Esophagus muscularis mucosa (tissue), 3 donors: Measurements from ENCODE around the gene CDH19.

ENCODE experiments used
- POLR2A ChIP-seq: fragments of 450-650 bp; IDR thresholded peaks from one replicate; pipeline ENCODE4 v1.6.1; 2017; ENCODE audit warnings: antibody characterized with exemption, moderate library complexity, mild to moderate bottlenecking, low read depth
- POLR2AphosphoS5 ChIP-seq, 2 donors: sonication (generic); formaldehyde crosslinking; IDR thresholded peaks; one replicate each; pipeline ENCODE4 v1.6.1; 2017; ENCODE audit warnings: antibody characterized with exemption in 2 of 2
- TF ChIP-seq, protein P1 (sequence below), 3 experiments: fragments of 200-600 bp in 2 of 3; fragments of 450-650 bp in 1 of 3; sonication (generic) in 2 of 3; IDR thresholded peaks; one replicate each; pipeline ENCODE4 v1.5.1; 2017 to 2019; ENCODE audit warnings: antibody characterized with exemption in 3 of 3, mild to moderate bottlenecking in 2 of 3, moderate library complexity in 1 of 3

DNA sequence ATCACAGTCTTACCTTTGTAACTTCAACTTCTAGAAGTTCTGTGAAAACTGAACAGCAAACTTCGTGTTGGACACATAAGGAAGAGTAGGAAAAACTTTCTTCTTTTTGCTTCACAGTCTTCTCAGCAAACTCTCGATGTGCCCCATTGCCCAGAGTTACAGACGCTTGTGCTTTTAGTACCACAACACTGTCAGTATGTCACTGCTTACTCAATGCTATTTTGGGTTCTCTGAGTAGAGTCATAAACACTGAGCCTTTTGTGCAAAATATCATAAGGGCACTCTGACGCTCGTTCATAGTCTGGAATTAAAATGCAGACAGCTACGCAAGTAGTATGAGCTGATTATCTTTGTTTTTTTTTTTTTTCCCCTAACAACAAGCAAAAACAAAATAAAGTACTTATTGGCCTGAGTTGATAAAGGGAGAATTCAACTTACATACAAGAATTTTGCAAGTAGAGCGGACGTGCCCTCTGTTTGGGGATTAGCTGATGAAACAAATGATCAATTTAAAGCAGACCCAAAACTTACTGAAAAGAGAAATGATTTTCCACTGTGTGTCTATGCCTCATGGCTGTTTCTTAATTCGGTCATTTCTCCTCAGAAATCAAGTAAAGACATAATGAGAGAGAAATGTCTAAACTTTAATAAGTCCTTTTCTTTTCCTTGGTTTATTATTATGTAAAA lies at the start of gene CDH19:
- TF ChIP-seq, protein P1, sequence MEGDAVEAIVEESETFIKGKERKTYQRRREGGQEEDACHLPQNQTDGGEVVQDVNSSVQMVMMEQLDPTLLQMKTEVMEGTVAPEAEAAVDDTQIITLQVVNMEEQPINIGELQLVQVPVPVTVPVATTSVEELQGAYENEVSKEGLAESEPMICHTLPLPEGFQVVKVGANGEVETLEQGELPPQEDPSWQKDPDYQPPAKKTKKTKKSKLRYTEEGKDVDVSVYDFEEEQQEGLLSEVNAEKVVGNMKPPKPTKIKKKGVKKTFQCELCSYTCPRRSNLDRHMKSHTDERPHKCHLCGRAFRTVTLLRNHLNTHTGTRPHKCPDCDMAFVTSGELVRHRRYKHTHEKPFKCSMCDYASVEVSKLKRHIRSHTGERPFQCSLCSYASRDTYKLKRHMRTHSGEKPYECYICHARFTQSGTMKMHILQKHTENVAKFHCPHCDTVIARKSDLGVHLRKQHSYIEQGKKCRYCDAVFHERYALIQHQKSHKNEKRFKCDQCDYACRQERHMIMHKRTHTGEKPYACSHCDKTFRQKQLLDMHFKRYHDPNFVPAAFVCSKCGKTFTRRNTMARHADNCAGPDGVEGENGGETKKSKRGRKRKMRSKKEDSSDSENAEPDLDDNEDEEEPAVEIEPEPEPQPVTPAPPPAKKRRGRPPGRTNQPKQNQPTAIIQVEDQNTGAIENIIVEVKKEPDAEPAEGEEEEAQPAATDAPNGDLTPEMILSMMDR (IDR thresholded peaks at IDR 0.05) = no peak
- TF ChIP-seq POLR2AphosphoS5 (IDR thresholded peaks at IDR 0.05) = peak in 1 of 2 donors; percentile 80
- TF ChIP-seq POLR2A = no peak
